GM19324 (cell line): ENCODE data around the gene TOMM7.
"Not testable (repeated sequence)": the region's sequence is repeated elsewhere in the genome, so short reads cannot be mapped to it uniquely, and the experiment has no call there.

Experiments used
- ATAC-seq: cut with Tn5 transposase; IDR thresholded peaks from one replicate; pipeline ENCODE4 v1.9.1; 2021; ENCODE audit warnings: mild to moderate bottlenecking, moderate library complexity; ENCODE audit not compliant: unreplicated experiment, low FRiP score

The TOMM7 gene

GRCh38 chr7:22790640-22791039 lies 32.0 kb downstream of the TOMM7 start:
- ATAC-seq = not testable (repeated sequence)

GRCh38 chr7:22787951-22788350 lies 34.7 kb downstream of the TOMM7 start:
- ATAC-seq = no peak

- no peak for ATAC-seq
These were observed 36.2 kb downstream of the TOMM7 start for GRCh38 chr7:22786290-22786932.

GRCh38 chr7:22784346-22784745 lies 38.3 kb downstream of the TOMM7 start:
- ATAC-seq = no peak

GRCh38 chr7:22783421-22783820 lies 39.2 kb downstream of the TOMM7 start:
- ATAC-seq = no peak

GRCh38 chr7:22782616-22783232 lies 39.9 kb downstream of the TOMM7 start:
- ATAC-seq = no peak

- no peak for ATAC-seq
These were observed 41.4 kb downstream of the TOMM7 start for GRCh38 chr7:22781230-22781711.

- not testable (repeated sequence) for ATAC-seq
These were observed 42.8 kb downstream of the TOMM7 start for GRCh38 chr7:22779730-22780323.

- no peak for ATAC-seq
These were observed 45.7 kb downstream of the TOMM7 start for GRCh38 chr7:22776964-22777363.

- ATAC-seq = no peak
These were observed 49.8 kb downstream of the TOMM7 start for GRCh38 chr7:22772885-22773284.

GRCh38 chr7:22771872-22772228 lies 50.8 kb downstream of the TOMM7 start:
- no peak for ATAC-seq

GRCh38 chr7:22771194-22771871 lies 51.3 kb downstream of the TOMM7 start:
- no peak for ATAC-seq

GRCh38 chr7:22765609-22766008 lies 57.0 kb downstream of the TOMM7 start:
- no peak for ATAC-seq
